ENCODE results near the gene C7orf25.

GRCh38 chr7:42926204-42926603 is 14.3 kb upstream of the C7orf25 start:
- no peak for TF ChIP-seq CTCF (IDR thresholded peaks at IDR 0.05 in 8 of 11, conservative IDR thresholded peaks at IDR 0.05 in 3 of 11)
- no peak for TF ChIP-seq POLR2A (IDR thresholded peaks at IDR 0.05)
- no peak for TF ChIP-seq POLR2AphosphoS5 (IDR thresholded peaks at IDR 0.05)
